Measurements from ENCODE around the gene OSM.

The OSM gene

GRCh38 chr22:30285176-30285845, 18.7 kb upstream of the OSM start:
- DNase-seq (ENCODE audit: low read depth): no peak

- no peak for DNase-seq (ENCODE audit: low read depth)
These were observed 18.0 kb upstream of the OSM start for GRCh38 chr22:30284666-30285065.

GRCh38 chr22:30284172-30284571, 17.5 kb upstream of the OSM start:
- no peak for DNase-seq (ENCODE audit: low read depth)

- DNase-seq (ENCODE audit: low read depth): no peak
These were observed 16.7 kb upstream of the OSM start for GRCh38 chr22:30283342-30283741.

GRCh38 chr22:30282616-30283046, 16.0 kb upstream of the OSM start:
- no peak for DNase-seq (ENCODE audit: low read depth)

- DNase-seq (ENCODE audit: low read depth): no peak
These were observed 13.9 kb upstream of the OSM start for GRCh38 chr22:30280505-30280904.

- no peak for DNase-seq (ENCODE audit: low read depth)
These were observed 13.3 kb upstream of the OSM start for GRCh38 chr22:30279932-30280331.

GRCh38 chr22:30279046-30279788, 12.6 kb upstream of the OSM start:
- DNase-seq (ENCODE audit: low read depth): no peak

GRCh38 chr22:30277547-30278344, 11.1 kb upstream of the OSM start:
- DNase-seq (ENCODE audit: low read depth): no peak

- DNase-seq (ENCODE audit: low read depth): no peak
These were observed 9.4 kb upstream of the OSM start for GRCh38 chr22:30276039-30276438.

GRCh38 chr22:30275625-30276024, 9.0 kb upstream of the OSM start:
- no peak for DNase-seq (ENCODE audit: low read depth)

GRCh38 chr22:30274437-30274812, 7.8 kb upstream of the OSM start:
- DNase-seq (ENCODE audit: low read depth): no peak

- DNase-seq (ENCODE audit: low read depth): no peak
These were observed 7.2 kb upstream of the OSM start for GRCh38 chr22:30273711-30274436.

- DNase-seq (ENCODE audit: low read depth): no peak
These were observed 6.3 kb upstream of the OSM start for GRCh38 chr22:30272781-30273601.

- DNase-seq (ENCODE audit: low read depth): no peak
These were observed 4.2 kb upstream of the OSM start for GRCh38 chr22:30270832-30271231.

- DNase-seq (ENCODE audit: low read depth): no peak
These were observed 1.7 kb upstream of the OSM start for GRCh38 chr22:30268331-30268730.

GRCh38 chr22:30267382-30268302, 991 bp upstream of the OSM start:
- no peak for DNase-seq (ENCODE audit: low read depth)

GRCh38 chr22:30265823-30266444, 717 bp downstream of the OSM start:
- peak; percentile 70 for DNase-seq (ENCODE audit: low read depth)

GRCh38 chr22:30265131-30265720, 1.4 kb downstream of the OSM start:
- DNase-seq (ENCODE audit: low read depth): no peak

Measured in stimulated activated CD8-positive, alpha-beta memory T cell treated with anti-CD3 and anti-CD28 coated beads, Interleukin-7, amount 100 ng/mL, for 24 hours (primary cell).